ENCODE measurements around the gene SNIP1.

The SNIP1 gene

DNA sequence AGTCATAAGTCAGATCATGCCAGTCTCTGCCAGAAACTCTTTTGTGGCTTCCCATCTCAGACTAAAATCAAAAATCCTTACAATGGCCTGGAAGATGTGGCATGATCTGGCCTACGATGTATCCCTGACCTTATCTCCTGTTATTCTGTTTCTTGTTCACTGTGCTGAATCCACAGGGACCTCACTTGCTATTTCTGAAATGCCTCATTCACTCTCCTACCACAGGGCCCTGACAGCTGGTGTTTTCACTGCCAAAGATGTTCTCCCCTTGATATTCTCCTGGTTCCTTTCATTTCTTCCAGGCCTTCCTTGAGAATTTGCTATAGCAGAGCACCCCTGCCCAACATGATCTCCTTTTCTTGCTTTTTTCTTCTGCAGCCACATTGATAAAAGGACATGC, 4.3 kb upstream of the SNIP1 start:
- DNase-seq (ENCODE audit: low read depth): no peak
- H3K4me3 ChIP-seq (ENCODE audit: control insufficient read depth, low read depth, low read length): no peak overlapping the region
- TF ChIP-seq, protein P1, sequence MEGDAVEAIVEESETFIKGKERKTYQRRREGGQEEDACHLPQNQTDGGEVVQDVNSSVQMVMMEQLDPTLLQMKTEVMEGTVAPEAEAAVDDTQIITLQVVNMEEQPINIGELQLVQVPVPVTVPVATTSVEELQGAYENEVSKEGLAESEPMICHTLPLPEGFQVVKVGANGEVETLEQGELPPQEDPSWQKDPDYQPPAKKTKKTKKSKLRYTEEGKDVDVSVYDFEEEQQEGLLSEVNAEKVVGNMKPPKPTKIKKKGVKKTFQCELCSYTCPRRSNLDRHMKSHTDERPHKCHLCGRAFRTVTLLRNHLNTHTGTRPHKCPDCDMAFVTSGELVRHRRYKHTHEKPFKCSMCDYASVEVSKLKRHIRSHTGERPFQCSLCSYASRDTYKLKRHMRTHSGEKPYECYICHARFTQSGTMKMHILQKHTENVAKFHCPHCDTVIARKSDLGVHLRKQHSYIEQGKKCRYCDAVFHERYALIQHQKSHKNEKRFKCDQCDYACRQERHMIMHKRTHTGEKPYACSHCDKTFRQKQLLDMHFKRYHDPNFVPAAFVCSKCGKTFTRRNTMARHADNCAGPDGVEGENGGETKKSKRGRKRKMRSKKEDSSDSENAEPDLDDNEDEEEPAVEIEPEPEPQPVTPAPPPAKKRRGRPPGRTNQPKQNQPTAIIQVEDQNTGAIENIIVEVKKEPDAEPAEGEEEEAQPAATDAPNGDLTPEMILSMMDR (IDR thresholded peaks at IDR 0.05; ENCODE audit: control insufficient read depth, insufficient read depth, low read depth, low read length, missing control alignments): no peak

DNA sequence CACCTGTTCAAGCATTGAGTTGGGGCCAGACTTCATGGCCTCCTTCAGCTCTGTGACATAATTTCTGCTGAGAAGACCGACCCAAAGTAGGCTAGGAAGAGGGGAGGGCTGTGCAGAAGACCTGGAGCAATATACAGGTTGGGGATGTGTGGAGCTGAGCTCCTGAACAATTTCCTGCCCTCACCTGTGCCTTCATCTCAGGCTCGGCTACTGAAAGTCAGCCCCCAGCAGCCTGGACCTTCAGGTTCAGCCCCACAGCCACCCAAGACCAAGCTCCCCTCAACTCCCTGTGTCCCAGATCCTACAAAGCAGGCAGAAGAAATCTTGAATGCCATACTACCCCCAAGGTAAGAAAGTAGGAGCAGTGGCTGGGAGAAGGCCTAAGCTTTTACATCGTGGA, 3.3 kb upstream of the SNIP1 start:
- DNase-seq (ENCODE audit: low read depth): no peak
- TF ChIP-seq, protein P1 (IDR thresholded peaks at IDR 0.05; ENCODE audit: control insufficient read depth, insufficient read depth, low read depth, low read length, missing control alignments): no peak

DNA sequence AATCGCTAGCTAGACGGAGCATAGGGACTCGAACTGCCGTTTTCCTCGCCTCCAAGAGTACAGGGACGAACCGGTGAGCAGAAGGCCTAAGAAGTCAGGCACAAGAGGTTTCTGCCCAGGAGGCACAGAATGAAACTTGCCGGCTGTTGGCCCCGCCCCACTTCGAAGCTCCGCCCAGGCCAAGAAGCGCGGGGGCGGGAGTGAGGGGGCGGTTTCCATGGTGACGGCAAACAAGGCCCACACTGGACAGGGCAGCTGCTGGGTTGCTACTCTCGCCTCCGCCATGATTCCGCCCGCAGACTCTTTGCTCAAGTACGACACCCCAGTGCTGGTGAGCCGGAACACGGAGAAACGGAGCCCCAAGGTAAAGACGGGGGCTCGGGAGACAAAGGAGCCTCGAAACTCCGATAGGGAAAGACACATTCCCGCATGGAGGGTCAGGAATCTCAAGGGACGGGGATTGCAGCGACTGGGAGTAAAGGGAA, 2.7 kb upstream of the SNIP1 start, which contains the start of gene DNALI1:
Gene DNALI1 (plus strand): TSS at position 229 of the 485 bp plus-strand sequence. CDS start 55 bp downstream, at position 284.
- no peak for DNase-seq (ENCODE audit: low read depth)
- H3K4me3 ChIP-seq (ENCODE audit: control insufficient read depth, low read depth, low read length): peak within 1 kb of the TSS; percentile 31
- TF ChIP-seq, protein P1 (IDR thresholded peaks at IDR 0.05; ENCODE audit: control insufficient read depth, insufficient read depth, low read depth, low read length, missing control alignments): no peak

More for the DNA sequence above, 3.3 kb upstream of the SNIP1 start:
- H3K4me3 ChIP-seq (ENCODE audit: control insufficient read depth, low read depth, low read length): no peak overlapping the region; the same call in 1 of the 2 replicates

DNA sequence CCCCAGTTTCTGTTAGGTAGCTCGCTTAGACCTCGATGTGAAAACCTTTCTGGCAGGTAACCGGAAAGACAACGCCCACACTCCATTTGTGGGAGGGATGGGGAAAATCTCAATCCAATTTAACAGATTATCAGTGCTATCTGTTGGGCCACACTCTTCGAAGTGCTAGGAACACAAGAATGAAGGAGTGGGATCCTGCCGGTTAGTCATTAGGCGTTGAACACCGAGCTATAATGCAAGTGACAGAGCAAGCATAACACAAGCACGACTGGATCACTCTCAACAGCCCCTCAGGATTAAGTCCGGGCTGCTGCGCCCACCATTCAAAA, 531 bp downstream of the SNIP1 start:
- H3K4me3 ChIP-seq (ENCODE audit: control insufficient read depth, low read depth, low read length): peak overlapping the region; percentile 99
- no peak for DNase-seq (ENCODE audit: low read depth)
- TF ChIP-seq, protein P1 (IDR thresholded peaks at IDR 0.05; ENCODE audit: control insufficient read depth, insufficient read depth, low read depth, low read length, missing control alignments): no peak

DNA sequence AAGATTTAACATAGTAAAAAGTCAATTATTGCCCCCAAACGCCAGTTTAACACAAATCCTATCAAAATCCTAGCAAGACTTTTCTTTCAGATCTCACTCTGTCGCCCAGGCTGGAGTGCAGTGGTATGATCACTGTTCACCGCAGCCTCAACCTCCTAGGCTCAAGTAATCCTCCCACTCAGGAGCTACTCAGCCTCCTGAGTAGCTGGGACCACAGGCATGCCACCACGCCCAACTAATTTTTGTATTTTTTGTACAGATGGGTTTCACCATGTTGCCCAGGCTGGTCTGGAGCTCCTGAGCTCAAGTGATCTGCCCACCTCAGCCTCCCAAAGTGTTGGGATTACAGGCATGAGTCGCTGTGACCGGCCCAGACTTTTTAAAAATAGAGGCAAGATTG, 4.8 kb downstream of the SNIP1 start:
- no peak overlapping the region for H3K4me3 ChIP-seq (ENCODE audit: control insufficient read depth, low read depth, low read length)
- no peak for DNase-seq (ENCODE audit: low read depth)
- TF ChIP-seq, protein P1 (IDR thresholded peaks at IDR 0.05; ENCODE audit: control insufficient read depth, insufficient read depth, low read depth, low read length, missing control alignments): no peak

DNA sequence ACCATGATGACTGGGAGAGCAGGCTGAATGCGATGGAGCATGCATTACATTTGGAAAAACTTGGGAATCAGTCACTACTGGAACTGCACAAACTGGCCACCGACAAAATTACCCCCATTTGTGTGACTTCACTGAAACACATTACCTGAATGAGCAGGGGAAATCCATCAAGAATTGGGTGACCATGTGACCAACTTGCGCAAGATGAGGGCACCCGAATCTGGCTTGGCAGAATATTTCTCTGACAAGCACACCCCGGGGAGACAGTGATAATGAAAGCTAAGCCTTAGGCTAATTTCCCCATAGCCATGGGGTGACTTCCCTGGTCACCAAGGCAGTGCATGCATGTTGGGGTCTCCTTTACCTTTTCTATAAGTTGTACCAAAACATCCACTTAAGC, 9.1 kb downstream of the SNIP1 start:
- no peak overlapping the region for H3K4me3 ChIP-seq (ENCODE audit: control insufficient read depth, low read depth, low read length)
- TF ChIP-seq, protein P1 (IDR thresholded peaks at IDR 0.05; ENCODE audit: control insufficient read depth, insufficient read depth, low read depth, low read length, missing control alignments): no peak
- no peak for DNase-seq (ENCODE audit: low read depth)

DNA sequence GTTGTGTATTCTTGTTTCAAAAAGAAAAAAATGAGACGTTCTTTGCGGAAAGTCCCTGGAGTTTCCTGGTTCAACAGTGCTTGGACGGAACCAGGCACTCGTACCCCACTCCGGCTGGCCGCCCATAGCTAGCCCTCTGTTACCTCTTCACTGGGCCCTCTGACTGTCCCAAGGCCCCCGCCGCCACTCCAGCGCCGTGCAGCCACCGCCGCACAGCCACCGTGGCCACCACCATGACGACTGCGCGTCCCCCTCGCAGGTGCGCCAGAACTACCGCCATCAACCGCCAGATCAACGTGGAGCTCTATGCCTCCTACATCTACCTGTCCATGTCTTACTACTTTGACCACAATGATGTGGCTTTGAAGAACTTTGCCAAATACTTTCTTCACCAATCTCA, 9.6 kb downstream of the SNIP1 start:
- DNase-seq (ENCODE audit: low read depth): no peak
- TF ChIP-seq, protein P1 (IDR thresholded peaks at IDR 0.05; ENCODE audit: control insufficient read depth, insufficient read depth, low read depth, low read length, missing control alignments): no peak
- no peak overlapping the region for H3K4me3 ChIP-seq (ENCODE audit: control insufficient read depth, low read depth, low read length)

Data from AG09309 (cell line).